GM21447 (cell line): ENCODE measurements around the gene RABGAP1.

Experiments used
- ATAC-seq: cut with Tn5 transposase; IDR thresholded peaks from one replicate; pipeline ENCODE4 v1.9.1; 2021; ENCODE audit not compliant: unreplicated experiment

Gene RABGAP1

DNA sequence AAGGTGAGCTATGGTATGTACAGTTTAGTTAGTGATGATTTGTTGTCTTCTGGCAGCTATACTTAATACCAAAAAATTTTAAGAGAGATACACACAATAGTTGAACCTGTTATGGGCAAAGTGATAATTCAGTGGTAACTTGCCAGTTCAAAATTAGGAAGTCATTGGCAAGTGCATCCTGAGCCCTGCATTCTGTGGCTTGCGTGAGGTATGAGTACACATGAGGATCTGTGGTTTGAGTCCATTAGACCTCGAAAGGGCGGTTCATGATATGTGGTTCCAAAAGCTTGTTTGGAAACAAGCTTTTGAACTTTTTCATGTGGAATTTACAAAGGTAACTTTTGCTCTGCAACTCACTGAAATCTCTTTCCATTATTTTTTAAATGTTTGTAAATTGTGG lies 139.6 kb downstream of the RABGAP1 start:
- no peak for ATAC-seq

DNA sequence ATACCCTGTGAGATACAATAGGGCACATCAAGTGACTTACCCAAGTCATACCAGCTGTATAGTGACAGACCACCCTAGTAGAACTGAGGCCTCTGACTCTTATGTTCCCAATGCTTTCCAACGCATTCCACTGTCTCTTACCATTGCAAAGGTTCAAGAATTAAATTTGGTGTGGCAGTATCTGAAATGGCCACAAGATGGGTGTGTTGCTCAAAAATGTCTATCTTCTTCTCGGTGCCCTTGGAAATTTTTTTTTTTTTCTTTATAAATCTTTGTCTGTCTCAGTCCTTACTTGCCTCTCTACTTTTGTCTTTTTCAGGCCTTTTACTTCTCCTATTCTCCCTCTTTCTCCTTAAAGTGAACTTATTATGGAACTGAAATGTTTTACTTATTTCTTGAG lies 141.0 kb downstream of the RABGAP1 start:
- ATAC-seq: no peak

DNA sequence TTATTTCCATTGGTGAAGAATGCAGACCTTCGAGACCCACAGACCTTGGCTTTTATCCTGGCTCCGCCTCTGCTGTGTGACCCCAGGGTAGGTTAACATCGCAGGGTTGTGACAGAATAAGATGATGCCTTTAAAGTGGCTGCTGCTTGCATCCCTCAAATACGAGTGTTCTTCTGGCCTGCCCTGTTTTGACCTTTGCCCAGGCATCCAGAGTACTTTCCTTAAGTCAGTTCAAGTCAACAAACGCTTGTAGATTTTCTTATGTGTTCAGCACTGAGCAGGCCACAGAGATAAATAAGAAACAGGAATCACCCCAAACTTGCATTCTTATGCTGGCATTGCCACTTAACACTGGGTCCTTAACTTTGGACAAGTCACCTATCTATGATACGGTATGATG lies 142.9 kb downstream of the RABGAP1 start:
- ATAC-seq: no peak

DNA sequence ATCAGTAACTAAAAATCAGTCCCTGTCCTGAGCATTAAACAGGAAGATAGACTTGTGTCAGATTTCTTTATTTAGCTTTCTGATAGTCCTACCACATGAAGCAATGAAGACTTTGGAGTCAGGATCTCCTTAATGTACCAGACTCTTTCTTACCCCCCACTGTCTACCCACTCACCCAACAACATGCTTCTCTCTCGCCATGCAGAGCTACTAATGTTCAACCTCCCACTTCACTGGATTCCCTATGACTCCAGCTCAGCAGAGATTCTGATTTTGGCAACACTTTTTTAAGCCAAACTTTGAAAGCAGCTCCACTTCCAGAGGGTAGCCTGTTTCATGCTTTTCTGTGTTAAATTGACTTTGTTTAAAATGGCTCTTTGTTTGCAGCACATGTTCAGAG lies 143.4 kb downstream of the RABGAP1 start:
- no peak for ATAC-seq

DNA sequence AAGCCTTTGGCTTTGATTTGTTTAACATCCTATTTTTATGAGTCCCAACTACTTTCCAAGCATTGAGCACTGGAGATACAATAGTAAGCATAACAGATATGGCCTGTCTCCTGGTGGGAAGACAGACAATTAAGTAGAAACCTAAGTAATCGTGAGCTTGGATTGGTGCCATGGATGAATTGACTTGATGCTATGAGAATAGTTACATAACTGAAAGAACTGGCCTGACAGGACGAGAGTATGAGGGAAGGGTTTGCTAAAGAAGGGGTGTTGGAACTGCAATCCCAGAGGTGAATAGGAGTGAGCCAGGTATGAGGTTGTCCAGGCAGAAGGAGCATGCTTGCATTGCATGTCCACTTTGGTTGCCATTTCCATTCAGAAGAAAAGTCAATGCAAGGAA lies 145.1 kb downstream of the RABGAP1 start:
- ATAC-seq: no peak

DNA sequence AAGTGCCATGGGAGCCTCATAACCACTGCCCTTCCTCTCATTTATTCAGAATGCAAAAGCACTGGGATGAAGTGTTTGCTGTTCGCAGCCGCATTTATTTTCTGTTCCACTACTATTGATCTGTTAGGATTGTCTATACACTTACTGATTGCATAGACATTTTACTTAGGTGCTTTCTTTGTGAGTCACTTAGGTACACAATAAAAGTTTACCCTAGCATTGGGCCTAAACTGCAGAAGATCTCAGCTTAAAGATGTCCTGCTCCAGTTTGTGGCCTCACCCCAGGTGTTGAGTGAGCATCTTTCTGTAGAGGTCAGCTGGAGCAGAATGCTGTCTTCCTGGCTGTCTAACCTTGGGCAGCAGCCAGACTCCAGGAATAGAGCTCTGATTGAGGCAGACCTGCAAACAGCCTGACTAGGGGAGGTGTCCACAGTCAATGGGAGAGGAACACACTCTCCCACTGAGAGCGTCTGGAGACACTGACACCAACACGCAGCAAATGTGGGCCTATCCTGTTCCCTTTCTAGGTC lies 146.6 kb downstream of the RABGAP1 start:
- ATAC-seq: no peak

DNA sequence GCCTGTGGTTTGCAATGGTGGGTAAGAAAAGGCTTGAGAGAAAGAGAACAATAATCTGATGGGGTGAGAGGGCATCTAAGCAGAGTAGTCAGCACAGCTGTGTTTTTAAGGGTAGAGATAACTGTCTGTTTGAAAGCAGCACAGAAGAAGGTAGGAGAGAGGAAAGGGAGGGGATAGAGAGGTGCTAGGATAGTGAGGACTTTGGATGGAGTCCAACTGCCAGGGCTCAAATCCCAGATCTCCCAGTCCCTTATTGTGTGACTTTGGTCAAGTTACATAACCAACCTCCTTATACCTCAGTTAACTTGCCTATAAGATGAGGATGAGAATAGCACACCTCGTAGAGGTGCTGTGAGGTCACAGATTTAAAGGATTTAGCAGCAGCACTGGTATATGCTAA lies 148.2 kb downstream of the RABGAP1 start:
- ATAC-seq: no peak

DNA sequence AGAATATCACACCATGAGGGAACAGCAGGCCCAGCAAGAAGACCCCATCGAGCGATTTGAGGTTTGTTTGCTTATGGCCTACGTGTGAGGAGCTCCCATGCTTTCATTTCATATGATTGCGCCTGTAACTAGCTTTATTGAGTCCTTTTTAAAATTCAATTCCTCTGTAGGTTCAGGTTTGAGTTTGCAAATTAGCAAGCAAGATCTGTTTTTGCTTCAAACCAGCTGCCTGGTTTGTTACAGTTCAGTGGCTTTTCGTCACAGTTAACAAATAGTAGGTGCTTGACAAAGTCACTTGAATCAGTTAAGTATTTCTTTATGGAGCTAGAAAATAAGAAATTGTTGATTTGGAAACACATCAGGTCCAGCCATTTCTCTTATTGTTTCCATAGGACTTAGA lies 149.0 kb downstream of the RABGAP1 start:
- no peak for ATAC-seq

DNA sequence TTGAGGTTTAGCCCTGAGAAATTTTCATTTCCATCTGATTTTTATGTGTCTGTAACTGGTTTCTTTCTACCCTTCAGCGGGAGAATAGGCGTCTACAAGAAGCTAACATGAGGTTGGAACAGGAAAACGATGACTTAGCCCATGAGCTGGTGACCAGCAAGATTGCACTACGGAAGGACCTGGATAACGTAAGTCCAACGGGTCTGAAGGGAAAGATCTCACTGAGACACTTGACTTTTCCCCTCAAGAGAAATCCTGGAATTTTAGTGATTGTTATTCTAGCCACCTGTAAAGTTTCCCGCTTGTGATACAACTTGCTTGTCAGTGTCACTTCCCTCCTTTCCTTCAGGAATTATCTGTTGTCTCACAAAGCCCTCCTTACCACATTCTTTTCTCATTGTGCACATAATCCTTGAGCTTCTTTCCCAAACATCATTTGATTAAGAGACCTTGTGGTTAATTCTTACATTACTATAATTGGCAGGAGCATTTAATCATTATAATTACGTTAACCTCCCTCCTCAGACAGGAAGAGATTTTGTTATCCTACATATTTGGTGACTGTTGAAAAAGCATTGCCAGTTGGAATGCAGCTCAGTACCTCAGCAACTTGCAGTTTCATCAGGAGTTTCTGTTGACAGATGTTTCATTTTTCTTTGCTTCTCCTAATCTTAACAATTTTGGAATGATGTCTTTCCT lies 149.5 kb downstream of the RABGAP1 start:
- no peak for ATAC-seq

DNA sequence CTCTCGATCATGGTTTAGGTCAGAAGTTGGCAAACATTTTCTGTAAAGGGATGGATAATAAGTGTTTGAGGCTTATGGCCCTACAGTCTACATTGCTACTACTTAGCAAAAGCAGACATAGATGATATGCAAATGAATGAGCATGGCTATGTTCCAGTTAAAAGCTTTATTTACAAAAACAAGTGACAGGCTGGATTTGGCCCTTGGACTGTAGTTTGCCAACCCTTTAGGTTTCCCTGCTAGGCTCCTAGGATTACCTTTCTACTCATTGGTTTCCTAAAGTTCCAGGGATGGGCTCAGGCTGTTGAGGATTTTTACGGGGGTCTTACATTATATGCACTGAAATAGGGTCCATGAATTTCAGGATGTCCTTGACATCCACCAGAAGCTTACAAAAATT lies 150.1 kb downstream of the RABGAP1 start:
- ATAC-seq: no peak

DNA sequence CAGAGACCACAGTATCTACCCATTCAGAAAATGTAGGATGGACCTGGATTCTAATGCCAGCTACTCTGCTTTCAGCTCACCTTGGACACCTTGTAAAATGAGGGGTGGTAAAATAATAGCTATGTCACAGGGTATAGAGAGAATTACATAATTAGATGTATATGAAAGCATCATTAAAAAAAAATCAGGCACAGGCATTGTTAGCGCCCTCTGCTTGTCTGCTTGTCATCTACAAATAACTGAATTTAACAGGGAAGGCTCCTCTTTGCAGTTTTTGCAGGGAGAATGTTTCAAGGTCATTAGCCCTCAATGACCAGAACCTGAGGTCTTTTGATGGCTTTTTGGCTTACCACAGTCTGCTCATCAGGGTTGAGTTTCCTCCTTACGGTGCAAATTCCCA lies 150.6 kb downstream of the RABGAP1 start:
- no peak for ATAC-seq

DNA sequence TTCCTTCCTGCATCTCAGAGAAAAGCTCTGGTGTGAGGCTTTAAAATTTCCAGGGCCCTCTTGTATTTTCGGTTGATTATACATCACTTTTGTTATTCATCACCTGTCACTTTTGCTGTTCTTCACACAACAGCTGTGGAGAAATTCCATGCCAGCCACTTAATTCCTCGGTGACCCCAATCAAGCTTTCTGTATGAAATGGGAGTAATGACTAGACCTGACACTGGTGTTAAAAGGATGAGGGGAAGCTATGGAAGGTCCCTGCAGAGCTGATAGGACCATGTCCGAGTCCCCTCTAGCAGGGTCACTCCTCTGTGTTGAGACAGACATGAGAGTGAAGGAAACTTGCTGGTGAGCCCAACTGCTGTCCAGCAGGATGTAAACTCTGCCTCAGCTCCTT lies 152.3 kb downstream of the RABGAP1 start:
- ATAC-seq: no peak

DNA sequence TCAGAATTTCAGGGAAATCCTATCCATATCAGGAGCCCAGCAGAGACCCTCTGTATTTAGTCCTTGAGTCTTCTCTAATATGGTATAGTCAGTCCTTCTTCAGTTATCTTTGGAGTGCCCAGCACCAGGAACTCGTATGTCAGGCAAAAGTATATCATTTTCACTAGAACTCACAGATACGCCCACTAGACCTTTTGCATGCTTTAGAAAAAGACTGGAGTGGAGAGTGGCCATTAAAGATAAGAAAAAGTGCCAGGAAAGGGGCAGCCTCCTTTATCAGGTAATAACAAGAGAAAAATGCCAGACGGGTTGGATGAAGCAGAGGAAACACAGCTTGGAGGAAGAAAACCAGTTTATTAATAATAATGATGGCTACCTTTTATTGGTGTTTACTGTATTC lies 156.2 kb downstream of the RABGAP1 start:
- ATAC-seq: no peak

DNA sequence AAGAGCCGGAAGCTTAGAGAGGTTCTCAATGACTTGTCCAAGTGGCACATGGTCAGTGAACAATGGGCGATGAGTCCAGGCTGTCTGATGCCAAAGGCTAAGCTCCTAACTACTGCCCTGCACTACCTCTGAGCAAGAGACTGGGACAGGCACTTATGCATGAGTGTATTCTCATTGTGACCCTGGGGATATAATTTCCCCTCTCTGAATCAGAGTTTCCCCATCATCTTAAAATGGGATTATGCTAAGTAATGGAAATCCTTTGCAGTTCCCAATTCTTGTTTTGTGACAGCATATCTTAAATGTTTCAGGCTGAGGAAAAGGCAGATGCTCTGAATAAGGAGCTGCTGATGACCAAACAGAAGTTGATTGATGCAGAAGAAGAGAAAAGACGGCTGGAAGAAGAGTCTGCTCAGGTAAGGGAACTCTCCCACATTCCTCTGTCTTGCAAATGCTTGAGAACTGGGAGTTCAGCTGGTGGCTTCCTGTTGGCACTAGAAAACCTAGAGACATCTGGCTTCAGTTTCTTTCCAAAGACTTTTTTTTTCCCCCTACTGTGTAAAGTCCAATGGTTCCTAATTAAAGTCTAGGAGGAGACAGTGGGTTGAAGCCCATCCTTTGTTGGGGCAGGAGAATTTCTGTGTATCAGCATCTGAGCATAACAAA lies 156.7 kb downstream of the RABGAP1 start:
- no peak for ATAC-seq

DNA sequence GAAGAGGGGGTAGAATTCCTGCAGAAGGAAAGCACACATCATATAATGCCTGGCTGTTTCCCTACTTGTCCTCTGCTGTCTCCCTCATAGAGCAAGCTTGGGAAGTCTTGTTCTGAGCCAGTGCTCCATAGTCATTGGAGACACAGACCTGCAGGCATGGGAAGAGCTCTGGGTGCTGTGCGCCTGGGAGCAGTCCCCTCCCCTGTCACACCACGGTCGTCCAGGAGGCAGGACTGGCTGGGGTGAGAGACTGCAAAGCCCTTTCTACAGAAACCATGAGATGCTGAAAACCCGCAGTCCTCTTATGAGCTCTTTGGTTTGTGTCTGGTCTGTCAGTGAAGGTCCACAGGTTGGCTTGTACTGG lies 157.3 kb downstream of the RABGAP1 start:
- no peak for ATAC-seq

DNA sequence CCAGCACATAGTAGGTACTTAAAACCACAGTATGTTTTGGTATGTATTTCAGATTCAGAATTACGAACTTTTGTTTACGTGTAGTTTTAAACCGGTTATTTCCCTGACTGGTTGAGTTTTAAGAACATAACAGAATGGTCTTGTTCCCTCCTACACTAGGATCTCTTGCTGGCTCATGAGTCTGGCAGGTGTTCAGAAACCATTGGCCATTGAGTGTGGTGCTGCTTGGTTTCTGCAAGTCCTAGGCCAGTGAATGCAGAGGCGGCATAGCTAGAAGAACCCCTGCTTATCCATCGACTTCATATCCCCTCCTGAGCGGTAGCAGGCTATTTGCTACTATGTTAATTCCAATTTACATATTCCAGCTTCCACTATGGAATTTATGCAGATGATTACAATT lies 158.2 kb downstream of the RABGAP1 start:
- ATAC-seq: no peak

DNA sequence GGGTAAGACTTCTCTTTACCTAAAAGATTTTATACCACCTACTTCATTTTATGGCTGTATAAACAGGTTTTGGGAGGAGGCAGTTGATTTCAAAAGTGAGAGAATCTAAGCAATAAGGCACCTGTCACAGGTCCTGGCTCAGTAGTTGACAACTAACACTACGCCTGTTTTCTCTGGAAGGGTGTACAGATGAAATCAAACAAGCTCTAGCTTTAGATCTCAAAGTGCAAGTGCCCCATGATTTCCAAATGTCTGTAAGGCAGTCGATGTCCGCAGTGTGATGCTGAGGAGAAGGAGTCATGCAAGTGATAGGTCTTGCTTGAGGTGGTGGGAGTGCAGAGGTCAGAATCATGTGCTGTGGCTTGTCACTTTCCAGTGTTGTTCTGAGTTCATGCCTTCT lies 158.7 kb downstream of the RABGAP1 start:
- ATAC-seq: no peak

DNA sequence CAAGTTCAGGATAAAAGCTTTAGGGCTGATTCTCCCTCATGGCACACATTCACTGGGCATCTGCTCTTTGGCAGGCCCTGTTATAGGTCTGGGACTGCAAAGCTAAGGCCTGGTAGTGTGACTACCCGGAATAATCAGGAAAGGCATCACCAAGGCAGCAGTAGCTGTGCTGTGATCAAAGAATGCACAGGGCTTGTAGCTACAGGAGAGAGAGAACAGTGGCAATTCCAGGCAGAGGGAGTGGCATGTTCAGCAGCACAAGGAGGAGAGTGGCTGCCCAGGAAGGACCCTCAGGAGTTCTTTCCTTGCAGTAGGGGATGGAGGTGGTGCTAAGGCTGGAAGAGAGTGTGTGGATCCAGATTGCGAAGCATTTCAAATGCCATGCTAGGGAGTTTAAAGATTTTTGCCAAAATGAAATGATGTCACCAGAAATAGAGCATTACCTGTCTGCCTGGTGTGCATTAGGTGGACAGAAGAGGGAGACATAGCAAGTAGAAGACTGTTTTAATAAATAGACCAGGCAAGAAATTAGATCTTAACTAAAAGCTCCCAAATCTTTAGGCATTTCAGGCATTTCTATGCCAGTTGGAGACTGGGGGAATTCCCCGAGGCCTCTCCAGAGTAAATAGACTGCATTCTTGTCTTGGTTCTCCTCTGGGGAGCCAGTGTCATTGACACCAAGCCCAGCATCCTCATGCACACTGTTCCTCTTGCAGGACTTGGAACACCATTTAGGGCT lies 161.7 kb downstream of the RABGAP1 start:
- ATAC-seq: no peak

DNA sequence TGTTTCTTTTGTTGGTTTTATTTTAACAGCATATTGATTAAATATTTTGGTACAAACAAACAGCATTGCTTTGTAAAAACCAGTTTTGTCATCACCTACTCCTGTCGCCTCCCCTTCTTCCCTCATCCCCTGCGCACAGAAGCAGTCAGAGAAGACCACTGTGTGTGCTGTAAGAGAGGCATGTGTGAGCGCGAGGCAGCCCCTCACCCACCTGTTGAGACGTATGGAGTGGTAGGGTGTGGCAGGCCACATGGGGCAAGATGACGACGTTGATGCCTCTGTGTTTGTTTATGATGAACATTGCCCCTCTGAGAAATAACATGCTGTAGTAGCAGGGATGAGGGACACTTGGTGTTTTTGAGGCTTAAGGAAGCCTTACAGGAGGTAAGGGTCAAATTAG lies 164.0 kb downstream of the RABGAP1 start:
- no peak for ATAC-seq

DNA sequence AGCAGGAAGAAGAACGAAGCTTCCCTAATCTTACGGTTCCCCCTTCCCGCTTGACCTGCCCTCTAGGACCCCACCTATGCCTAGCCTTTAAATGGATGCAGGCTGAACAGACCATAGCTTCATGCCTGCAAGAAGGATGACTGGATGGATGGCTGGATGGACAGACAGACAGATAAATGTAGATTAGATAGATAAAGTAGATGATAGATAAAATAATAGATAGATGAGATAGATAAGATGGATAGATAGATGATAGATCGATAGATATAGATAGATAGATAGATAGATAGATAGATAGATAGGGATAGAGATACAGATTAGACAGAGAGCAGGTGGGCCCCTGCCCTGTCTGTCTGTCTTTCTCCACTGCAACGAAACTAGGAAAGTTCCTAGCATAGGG lies 164.7 kb downstream of the RABGAP1 start:
- no peak for ATAC-seq

DNA sequence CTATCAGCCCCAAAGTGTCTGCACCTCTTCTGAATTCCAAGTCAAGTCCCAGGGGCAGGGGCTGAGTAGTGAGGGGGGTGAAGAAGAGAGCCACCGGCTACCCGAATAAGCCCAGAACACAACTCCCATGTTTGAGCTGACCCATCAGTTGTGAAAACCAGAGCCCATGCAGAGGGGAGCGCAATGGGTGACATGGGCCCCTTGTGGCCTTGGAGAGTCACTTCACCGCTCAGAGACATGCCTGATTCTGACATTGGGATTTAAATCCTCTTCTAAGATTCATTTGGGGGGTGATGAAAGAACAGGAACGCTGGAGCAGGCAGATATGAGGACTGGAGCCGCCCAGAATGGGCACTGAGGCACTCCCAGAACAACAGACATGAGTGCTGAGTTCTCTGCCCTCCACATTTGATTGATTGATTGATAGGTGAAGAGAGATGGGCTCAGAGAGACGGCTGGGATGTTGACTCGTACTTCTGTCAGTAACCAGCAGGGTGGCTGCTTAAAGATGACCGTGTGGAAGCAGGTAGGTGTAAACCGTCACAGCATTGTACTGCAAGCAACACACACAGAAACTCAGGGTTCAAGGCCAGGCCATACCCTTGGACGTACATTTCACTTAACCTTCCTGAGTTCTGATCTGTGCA lies 166.9 kb downstream of the RABGAP1 start:
- ATAC-seq: no peak

DNA sequence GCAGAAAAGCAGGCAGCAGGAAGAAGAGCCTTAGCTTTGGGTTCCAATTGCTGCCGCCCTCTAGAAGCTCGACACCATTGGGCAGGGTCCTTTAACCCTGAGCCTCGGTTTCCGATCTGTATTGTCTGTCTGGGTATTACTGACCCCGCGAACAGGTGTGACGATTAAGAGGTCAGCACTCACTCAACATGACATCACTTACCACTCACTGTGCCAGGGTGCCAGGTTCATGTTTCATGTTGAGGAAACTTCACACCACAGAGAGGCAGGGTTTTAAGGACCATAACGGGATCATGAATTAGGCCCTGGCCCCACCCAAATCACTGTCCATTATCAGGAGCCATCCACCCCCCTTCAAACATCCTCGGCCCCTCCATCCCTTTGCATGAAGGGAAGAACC lies 168.2 kb downstream of the RABGAP1 start:
- no peak for ATAC-seq
